ENCODE results near the gene ZBTB49.

ZBTB49 gene

DNA sequence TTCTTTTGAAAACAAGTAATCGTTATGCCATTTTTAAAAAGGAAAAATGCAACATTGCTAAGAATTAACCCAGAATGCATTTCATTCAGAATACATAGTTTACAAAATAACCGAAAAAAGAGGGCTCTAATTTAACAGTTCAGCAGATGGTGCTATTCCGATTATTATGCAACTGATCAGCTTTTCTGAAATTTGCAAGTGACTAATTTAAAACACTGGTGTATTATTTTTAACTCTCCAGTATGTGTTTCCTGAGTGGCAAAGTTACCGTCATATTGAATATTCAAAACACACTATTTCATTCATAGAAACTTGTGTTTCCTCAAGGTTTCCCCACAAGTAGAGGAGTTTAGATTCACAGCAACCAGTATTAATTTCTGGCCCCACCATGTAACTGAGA, 21.1 kb downstream of the ZBTB49 start:
- no peak overlapping the region for H2AFZ ChIP-seq (ENCODE audit: low read length)
- peaks cover 53% of the 10 kb centered on the region for H3K4me1 ChIP-seq (ENCODE audit: insufficient read depth, low read length, severe bottlenecking)
- H3K27ac ChIP-seq (ENCODE audit: low read depth, low read length, poor library complexity, severe bottlenecking) = no peak overlapping the region
- H3K4me2 ChIP-seq (ENCODE audit: low read length) = no peak overlapping the region
- H3K9ac ChIP-seq (ENCODE audit: low read length) = no peak overlapping the region
- TF ChIP-seq, protein P1, sequence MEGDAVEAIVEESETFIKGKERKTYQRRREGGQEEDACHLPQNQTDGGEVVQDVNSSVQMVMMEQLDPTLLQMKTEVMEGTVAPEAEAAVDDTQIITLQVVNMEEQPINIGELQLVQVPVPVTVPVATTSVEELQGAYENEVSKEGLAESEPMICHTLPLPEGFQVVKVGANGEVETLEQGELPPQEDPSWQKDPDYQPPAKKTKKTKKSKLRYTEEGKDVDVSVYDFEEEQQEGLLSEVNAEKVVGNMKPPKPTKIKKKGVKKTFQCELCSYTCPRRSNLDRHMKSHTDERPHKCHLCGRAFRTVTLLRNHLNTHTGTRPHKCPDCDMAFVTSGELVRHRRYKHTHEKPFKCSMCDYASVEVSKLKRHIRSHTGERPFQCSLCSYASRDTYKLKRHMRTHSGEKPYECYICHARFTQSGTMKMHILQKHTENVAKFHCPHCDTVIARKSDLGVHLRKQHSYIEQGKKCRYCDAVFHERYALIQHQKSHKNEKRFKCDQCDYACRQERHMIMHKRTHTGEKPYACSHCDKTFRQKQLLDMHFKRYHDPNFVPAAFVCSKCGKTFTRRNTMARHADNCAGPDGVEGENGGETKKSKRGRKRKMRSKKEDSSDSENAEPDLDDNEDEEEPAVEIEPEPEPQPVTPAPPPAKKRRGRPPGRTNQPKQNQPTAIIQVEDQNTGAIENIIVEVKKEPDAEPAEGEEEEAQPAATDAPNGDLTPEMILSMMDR (IDR thresholded peaks at IDR 0.05; ENCODE audit: low read length) = no peak
- no peak for TF ChIP-seq EZH2 (IDR thresholded peaks at IDR 0.05; ENCODE audit: borderline replicate concordance, low read length)
- no peaks in the 10 kb centered on the region for H3F3A ChIP-seq (ENCODE audit: insufficient read depth, low read length)
- no peaks in the 10 kb centered on the region for H3K9me3 ChIP-seq (ENCODE audit: low read length)
- H4K20me1 ChIP-seq (ENCODE audit: insufficient read depth, low read length) = no peaks in the 10 kb centered on the region
- no peaks in the 10 kb centered on the region for H3K79me2 ChIP-seq (ENCODE audit: insufficient read depth, low read length)
- no peaks in the 10 kb centered on the region for H3K27me3 ChIP-seq (ENCODE audit: insufficient read depth, low read length)
- H3K9me2 ChIP-seq (ENCODE audit: low read depth, low read length) = no peaks in the 10 kb centered on the region
- no peak overlapping the region for H3K4me3 ChIP-seq (ENCODE audit: low read depth, low read length, poor library complexity, severe bottlenecking)
- no peaks in the 10 kb centered on the region for H3K36me3 ChIP-seq (ENCODE audit: insufficient read depth, low read length)

DNA sequence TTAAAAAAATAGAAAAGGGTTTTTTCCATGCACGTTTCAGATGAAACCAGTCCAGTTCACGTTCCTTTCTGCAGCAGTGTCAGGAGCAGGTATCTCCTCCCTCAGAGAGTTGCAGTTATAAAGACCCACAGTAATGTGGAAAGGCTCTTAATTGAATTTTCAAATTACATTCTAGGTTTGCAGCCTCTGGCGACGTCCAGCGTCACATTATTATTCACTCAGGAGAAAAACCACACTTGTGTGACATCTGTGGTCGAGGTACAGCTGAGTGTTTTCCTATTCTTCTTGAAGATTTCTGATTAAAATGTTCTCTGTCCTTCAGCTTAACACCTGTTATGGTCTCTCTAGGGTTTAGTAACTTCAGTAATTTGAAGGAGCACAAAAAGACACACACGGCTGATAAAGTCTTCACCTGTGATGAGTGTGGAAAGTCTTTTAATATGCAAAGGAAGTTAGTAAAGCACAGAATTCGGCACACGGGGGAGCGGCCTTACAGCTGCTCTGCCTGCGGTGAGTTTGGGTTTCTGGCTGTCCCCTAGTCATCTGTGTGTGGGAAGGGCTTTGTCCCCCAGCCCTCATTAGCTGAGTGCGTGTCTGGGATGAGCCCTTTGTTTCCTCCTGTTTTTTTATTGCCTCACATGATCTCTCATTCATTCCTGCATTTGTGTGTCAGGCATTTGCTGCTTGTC, 25.6 kb downstream of the ZBTB49 start:
- Histone ChIP-seq H2AFZ (ENCODE audit: low read length) (no peak overlapping the region), H3K9ac (ENCODE audit: low read length) (peak overlapping the region; percentile 31; the same call in 1 of the 2 replicates), H3K79me2 (ENCODE audit: insufficient read depth, low read length) (no peaks in the 10 kb centered on the region), H3K4me2 (ENCODE audit: low read length) (peak overlapping the region; percentile 43), H3K9me2 (ENCODE audit: low read depth, low read length) (no peaks in the 10 kb centered on the region), H3K4me3 (ENCODE audit: low read depth, low read length, poor library complexity, severe bottlenecking) (no peak overlapping the region), H3K27ac (ENCODE audit: low read depth, low read length, poor library complexity, severe bottlenecking) (peak overlapping the region; percentile 90), H3K36me3 (ENCODE audit: insufficient read depth, low read length) (peaks cover 7% of the 10 kb centered on the region), H4K20me1 (ENCODE audit: insufficient read depth, low read length) (no peaks in the 10 kb centered on the region), H3K9me3 (ENCODE audit: low read length) (no peaks in the 10 kb centered on the region), H3F3A (ENCODE audit: insufficient read depth, low read length) (no peaks in the 10 kb centered on the region), H3K27me3 (ENCODE audit: insufficient read depth, low read length) (no peaks in the 10 kb centered on the region), H3K4me1 (ENCODE audit: insufficient read depth, low read length, severe bottlenecking) (peaks cover 66% of the 10 kb centered on the region)
- TF ChIP-seq, protein P1 (IDR thresholded peaks at IDR 0.05; ENCODE audit: low read length) = no peak
- TF ChIP-seq EZH2 (IDR thresholded peaks at IDR 0.05; ENCODE audit: borderline replicate concordance, low read length) = no peak

DNA sequence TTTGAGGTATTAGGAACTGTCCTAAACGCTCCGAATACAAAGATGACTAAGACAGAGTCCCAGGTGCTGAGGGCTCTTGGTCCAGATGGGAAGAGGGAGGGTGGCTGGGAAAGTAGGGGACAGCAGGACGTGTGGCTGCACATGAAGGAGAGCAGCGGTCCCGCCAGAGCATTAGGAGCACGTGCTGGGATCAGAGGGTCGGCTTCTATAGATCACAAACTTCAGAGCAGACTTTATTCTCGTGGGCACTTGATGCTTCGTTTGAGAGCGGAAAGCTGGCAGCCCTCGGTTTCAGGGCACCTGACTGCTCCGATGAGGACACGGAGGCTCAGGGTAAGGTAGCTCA, 26.1 kb downstream of the ZBTB49 start:
- peaks cover 12% of the 10 kb centered on the region for H3K36me3 ChIP-seq (ENCODE audit: insufficient read depth, low read length)
- no peak overlapping the region for H3K4me3 ChIP-seq (ENCODE audit: low read depth, low read length, poor library complexity, severe bottlenecking)
- H3K27me3 ChIP-seq (ENCODE audit: insufficient read depth, low read length) = no peaks in the 10 kb centered on the region
- H3K27ac ChIP-seq (ENCODE audit: low read depth, low read length, poor library complexity, severe bottlenecking) = peak overlapping the region; percentile 90
- H3K9me3 ChIP-seq (ENCODE audit: low read length) = no peaks in the 10 kb centered on the region
- TF ChIP-seq, protein P1 (IDR thresholded peaks at IDR 0.05; ENCODE audit: low read length) = no peak
- no peak for TF ChIP-seq EZH2 (IDR thresholded peaks at IDR 0.05; ENCODE audit: borderline replicate concordance, low read length)
- H3K9me2 ChIP-seq (ENCODE audit: low read depth, low read length) = no peaks in the 10 kb centered on the region
- no peaks in the 10 kb centered on the region for H3F3A ChIP-seq (ENCODE audit: insufficient read depth, low read length)
- no peaks in the 10 kb centered on the region for H3K79me2 ChIP-seq (ENCODE audit: insufficient read depth, low read length)
- no peak overlapping the region; the same call in 1 of the 2 replicates for H3K9ac ChIP-seq (ENCODE audit: low read length)
- peaks cover 64% of the 10 kb centered on the region for H3K4me1 ChIP-seq (ENCODE audit: insufficient read depth, low read length, severe bottlenecking)
- H3K4me2 ChIP-seq (ENCODE audit: low read length) = peak overlapping the region; percentile 43
- no peaks in the 10 kb centered on the region for H4K20me1 ChIP-seq (ENCODE audit: insufficient read depth, low read length)
- no peak overlapping the region for H2AFZ ChIP-seq (ENCODE audit: low read length)
